NCI-H69 (cell line): ENCODE data around the gene HSD17B11.
A peak's percentile ranks its signal among the peaks of the same experiment; 100 is the strongest.
"Not testable (repeated sequence)": the region's sequence is repeated elsewhere in the genome, so short reads cannot be mapped to it uniquely, and the experiment has no call there.

Experiments used
- DNase-seq: peaks from one replicate; lab custom pipeline; 2025; lab: John Stamatoyannopoulos, UW

HSD17B11 gene

GRCh38 chr4:87405211-87405820, 14.3 kb upstream of the HSD17B11 start:
- DNase-seq = no peak

DNA sequence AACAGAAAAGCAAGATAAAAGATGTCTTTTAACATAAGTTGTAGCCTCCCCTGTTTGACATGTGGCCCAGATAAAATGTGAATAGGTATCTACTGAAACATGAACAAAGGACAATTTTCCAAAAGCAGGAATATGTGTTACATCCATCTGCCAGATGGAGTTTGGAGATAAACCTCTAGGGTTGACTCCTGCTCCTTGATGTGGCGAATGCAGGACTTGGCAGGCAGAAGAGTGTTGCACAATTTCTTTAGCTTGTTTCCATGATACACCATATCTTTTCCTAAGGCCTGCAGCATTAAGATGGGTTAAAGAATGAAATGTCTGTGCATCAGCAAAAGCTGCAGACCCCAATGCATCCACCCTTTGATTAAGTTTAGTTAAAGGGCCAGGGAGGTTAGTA, 12.7 kb upstream of the HSD17B11 start:
- DNase-seq = not testable (repeated sequence)

DNA sequence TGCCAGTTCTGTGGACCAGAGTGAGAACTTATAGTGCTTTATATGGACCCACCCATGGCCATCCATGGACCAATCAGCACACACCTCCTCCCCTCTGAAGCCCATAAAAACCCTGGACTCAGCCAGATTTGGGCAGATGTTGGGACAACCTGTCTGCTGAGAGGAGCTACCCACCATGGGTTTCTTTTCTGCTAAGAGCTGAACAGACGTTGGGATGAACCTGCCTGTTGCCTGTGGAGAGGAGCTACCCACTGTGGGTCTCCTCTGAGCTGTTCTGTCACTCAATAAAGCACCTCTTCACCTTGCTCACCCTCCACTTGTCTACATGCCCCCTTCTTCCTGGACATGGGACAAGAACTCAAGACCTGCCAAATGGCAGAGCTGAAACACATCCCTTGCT, 9.0 kb upstream of the HSD17B11 start:
- no peak for DNase-seq

DNA sequence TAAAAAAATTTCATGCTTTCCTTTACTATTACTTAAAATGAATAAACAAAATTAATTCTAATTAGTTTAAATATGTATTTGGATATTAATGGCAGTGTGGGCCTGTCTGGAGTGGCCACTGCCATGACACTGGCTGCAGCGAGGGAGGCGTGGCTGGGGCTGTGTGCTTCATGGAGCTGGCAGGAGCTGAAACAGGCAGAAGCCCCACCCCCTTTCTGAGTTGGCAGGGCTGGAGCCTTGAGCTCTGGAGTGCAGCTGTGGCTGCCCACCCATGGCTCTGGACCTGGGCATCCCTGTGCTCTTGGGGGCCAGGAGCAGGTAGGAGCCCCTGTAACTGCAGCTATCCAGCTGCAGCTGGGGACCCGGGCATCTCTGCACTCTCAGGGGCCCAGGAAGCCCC, 8.2 kb upstream of the HSD17B11 start:
- no peak for DNase-seq

DNA sequence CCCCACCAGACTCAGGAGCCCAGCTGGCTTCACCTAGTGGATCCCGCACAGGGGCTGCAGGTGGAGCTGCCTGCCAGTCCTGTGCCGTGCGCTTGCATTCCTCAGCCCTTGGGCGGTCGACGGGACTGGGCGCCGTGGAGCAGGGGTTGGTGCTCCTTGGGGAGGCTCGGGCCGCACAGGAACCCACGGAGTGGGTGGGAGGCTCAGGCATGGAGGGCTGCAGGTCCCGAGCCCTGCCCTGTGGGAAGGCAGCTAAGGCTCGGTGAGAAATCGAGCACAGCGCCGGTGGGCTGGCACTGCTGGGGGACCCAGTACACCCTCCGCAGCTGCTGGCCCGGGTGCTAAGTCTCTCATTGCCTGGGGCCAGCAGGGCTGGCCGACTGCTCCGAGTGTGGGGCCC, 4.9 kb upstream of the HSD17B11 start:
- not testable (repeated sequence) for DNase-seq

DNA sequence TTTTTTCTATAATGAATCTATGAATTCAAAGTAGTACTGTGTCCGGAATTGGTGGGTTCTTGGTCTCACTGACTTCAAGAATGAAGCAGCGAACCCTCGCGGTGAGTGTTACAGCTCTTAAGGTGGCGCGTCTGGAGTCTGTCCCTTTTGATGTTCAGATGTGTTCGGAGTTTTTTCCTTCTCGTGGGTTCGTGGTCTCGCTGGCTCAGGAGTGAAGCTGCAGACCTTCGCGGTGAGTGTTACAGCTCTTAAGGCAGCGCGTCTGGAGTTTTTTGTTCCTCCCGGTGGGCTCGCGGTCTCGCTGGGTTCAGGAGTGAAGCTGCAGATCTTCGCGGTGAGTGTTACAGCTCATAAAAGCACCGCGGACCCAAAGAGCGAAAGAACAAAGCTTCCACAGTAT, 4.1 kb upstream of the HSD17B11 start:
- not testable (repeated sequence) for DNase-seq

DNA sequence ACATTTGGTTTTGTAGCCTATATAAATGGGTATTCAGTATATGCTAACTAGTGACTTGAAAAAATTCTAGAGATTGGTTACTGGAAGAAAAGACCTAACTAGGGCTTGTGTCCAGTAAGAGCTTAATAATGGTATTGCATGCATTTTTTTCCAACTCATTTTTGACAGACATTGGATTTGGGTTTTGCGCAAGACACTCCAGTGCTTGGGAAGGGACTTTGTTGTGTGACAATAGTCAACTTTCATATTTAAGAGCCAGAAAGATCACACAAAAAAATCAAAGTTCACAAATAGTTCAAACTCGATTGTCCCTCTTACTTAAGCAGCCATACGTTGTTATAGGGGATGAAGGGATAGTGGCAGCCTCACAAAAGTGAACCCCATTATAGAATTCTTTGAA, 1.2 kb upstream of the HSD17B11 start:
- peak; percentile 3 for DNase-seq

DNA sequence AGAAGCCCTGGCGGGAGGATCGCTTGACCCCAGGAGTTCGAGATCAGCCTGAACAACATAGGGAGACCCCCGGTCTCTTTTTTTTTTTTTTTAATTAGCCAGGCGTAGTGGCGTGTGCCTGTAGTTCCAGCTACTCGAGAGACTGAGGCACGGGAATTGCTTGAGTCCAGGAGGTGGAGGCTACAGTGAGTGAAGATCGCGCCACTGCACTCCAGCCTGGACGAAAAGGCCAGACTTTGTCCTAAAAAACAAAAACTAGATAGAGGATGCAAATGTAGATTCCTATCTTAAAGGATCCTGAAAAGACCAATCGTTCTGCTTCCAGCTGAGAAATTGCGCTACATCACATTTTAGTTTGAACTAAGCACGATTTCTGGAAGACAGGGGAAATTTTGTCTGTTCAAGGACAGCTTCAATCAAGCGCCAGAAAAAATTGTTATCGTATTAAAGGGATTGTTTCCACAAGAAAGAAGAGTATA, 627 bp upstream of the HSD17B11 start:
- DNase-seq = no peak

GRCh38 chr4:87390551-87390890, 467 bp downstream of the HSD17B11 start:
- DNase-seq = peak; percentile 43

DNA sequence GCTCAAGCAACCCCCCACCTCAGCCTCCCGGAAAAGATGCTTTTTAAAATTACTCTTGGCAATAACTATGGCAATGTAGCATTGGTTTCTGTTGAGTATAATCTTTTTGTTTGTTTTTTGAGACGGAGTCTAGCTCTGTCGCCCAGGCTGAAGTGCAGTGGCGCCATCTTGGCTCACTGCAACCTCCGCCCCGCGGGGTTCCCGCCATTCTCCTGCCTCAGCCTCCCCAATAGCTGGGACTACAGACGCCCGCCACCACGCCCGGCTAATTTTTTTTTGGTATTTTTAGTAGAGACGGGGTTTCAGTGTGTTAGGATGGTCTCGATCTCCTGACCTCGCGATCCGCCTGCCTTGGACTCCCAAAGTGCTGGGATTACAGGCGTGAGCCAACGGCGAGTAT, 933 bp downstream of the HSD17B11 start:
- peak; percentile 26 for DNase-seq

DNA sequence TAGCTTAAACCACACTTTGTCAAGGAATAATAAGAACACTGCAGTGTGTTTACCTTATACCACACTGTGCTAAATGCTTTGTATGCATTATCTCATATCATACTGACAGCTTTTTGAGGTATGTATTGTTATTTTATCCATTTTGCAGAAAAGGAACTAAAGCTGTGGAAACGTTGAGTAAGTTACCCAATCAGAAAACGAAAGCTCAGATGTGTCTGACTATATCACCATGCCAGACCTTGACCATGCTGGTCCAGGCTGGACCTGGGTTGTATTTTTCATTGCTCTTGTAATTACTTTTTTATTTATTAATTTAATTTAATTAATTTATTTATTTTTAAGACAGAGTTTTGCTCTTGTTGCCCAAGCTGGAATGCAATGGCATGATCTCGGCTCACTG, 2.1 kb downstream of the HSD17B11 start:
- DNase-seq = no peak

DNA sequence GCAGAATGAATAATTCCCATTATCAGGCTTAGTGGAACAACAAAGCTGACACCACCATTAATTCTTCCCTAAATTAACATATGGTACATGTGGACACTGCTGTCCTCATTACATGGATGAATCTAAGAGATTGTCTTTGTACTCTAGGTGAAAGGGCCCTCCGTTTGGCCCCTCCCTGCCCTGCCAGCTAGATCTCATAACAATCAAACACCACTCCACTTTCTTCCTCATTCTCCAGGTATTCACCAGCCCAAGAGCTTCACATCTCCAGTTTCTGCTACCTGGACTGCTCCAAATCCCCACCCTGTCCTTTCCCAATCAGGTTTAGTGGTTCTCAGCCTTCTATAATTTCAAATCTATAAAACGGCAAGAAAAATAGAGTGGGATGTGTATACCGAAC, 3.8 kb downstream of the HSD17B11 start:
- no peak for DNase-seq

GRCh38 chr4:87384466-87385132, 6.4 kb downstream of the HSD17B11 start:
- DNase-seq = not testable (repeated sequence)

- DNase-seq = no peak
Observed at GRCh38 chr4:87382931-87383330, 8.1 kb downstream of the HSD17B11 start.

GRCh38 chr4:87382116-87382515, 8.9 kb downstream of the HSD17B11 start:
- DNase-seq = no peak

DNA sequence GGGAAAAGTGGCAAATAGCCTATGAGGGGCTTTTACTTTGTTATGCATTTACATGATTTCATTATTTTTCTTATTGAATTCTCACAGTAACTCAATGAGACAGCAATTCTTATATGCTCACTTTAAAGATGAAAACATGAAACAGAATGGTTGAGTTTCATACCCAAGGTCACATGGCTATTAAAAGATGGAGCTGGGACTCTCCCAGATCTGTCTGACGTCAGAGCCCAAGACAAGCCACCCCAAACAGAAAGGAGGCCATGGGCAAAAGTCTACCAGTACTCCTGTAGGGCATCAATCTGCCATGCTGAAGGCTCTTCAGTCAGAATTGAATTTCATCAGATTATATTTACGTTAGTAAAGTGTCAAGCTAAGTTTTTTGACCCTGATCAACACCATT, 13.2 kb downstream of the HSD17B11 start:
- no peak for DNase-seq

GRCh38 chr4:87375719-87376291, 15.2 kb downstream of the HSD17B11 start:
- DNase-seq = peak; percentile 49

DNA sequence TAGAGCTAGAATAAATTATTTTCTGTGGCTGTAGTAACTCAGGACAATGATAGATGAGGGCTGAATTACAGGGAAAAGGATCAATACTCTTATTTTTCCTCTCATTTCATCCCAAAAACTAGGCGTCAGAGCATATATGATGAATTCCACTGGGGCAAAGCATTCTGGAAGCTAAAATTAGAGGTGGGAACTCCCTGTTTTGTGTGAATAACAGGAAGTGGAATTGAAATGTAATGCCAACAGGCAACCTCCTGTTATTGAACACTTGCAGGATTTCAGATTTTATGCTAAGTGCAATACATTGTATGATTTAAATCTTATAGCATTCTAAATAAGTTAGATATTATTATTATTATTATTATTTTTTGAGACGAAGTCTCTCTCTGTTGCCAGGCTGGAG, 20.9 kb downstream of the HSD17B11 start:
- DNase-seq = no peak

- DNase-seq = no peak
Observed at GRCh38 chr4:87366521-87367162, 24.3 kb downstream of the HSD17B11 start.

DNA sequence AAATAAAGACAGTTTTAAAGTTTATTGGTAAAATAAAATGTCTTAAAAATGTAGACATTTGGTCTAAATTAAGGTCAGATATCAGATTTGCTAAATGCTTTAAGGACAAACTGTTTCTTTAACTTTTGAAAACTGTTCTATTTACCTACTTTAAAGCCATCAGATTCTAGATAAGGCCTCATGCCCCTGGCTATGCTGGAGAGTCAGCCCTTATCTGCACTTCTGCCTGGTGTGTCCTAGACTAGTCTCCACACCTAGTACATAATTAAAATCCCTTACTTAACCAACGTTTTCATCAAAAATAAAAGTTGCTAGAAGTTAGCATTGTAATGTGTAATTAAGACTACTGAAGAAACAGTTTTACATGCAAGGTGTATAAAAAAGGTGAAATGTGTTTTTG, 25.6 kb downstream of the HSD17B11 start:
- no peak for DNase-seq

- no peak for DNase-seq
Observed at GRCh38 chr4:87363552-87363951, 27.4 kb downstream of the HSD17B11 start.

GRCh38 chr4:87360338-87360935, 30.6 kb downstream of the HSD17B11 start:
- peak; percentile 31 for DNase-seq

- DNase-seq = no peak
Observed at GRCh38 chr4:87359258-87359657, 31.7 kb downstream of the HSD17B11 start.
